HK-2 (cell line): Measurements from ENCODE around the gene ARFGEF2.
A peak's percentile ranks its signal among the peaks of the same experiment; 100 is the strongest.

Source experiments
- DNase-seq: peaks from one replicate; pipeline ENCODE4 v3.0.0-alpha.2; 2018; ENCODE audit not compliant: unreplicated experiment

The ARFGEF2 gene

DNA sequence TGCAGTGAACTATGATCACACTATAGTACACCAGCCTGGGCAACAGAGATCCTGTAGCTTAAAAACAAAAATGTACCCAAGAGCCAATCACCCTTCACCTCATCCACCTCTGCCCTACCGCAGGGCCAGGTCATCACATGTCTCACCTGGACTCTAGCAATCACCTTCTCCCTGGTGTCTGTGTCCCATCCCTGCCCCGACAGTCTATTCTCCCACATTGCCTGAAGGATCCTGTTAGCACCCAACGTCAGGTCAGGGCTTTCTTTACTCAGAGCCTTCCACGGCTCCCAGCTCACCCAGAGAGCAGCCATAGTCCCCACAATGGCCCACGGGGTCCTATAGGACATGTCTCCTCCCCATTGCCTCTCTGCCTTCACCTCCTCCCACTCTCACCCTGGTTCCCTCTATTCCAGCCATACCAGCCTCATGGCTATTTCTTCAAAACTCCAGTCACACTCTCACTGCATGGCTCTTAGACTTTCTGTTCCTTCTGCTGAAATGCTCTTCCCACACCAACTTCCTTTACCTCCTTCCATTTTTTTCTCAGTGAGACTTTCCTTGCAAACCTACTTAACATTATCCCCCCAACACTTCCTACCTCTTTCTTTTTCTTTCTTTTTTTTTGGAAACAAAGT, 22.5 kb upstream of the ARFGEF2 start:
- DNase-seq, result no peak

DNA sequence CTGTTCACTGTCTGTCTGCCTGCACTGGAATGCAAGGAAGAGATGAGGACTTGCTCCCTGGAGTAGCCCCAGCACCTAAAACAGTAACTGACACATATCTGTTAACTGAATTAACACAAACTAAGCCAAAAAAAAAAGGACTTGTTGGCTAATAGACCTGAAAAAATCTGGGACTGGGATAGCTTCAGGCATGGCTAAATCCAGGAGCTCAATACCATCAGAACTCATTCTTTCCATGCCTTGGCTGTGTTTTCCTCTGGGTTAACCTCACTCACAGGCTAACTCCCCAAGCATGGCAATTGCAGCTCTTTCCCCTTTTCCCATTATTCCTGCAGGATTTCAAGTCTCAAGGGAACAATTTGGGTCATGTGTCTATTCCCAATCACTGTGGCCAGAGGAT, 21.6 kb upstream of the ARFGEF2 start:
- no peak for DNase-seq

DNA sequence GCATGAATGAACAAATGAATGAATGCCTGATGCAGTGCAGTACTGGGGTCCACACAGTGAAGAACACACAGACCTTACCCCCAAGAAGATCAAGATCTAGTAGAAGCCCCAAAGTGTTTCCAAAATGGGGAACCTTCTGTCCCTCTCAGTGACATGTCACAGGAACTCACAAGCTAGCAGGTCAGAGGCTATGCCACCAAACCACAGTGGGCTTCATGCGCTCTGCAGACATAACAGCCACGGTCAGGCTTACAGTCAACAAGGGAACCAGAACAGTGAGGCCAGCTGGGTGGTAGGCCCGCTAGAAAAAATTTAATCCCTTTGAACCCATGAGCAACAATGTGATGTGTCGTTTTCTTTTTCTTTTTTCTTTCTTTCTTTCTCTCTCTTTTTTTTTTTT, 20.2 kb upstream of the ARFGEF2 start:
- DNase-seq, result no peak

DNA sequence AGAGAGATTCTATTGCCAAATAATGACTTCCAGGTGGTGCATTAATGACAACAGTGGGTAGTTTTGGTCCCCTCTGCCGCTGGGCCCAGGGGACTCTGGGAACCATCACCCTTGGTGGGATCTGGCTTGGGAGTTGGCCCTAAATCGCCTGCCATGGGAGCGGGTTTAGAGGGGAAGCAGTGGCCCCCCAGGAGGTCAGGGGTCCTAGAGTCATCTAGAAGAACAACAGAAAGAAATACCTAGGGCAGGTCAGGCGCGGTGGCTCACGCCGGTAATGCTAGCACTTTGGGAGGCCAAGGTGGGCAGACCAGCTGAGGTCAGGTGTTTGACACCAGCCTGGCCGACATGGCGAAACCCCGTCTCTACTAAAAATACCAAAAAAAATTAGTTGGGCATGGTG, 17.8 kb upstream of the ARFGEF2 start:
- DNase-seq, result no peak

DNA sequence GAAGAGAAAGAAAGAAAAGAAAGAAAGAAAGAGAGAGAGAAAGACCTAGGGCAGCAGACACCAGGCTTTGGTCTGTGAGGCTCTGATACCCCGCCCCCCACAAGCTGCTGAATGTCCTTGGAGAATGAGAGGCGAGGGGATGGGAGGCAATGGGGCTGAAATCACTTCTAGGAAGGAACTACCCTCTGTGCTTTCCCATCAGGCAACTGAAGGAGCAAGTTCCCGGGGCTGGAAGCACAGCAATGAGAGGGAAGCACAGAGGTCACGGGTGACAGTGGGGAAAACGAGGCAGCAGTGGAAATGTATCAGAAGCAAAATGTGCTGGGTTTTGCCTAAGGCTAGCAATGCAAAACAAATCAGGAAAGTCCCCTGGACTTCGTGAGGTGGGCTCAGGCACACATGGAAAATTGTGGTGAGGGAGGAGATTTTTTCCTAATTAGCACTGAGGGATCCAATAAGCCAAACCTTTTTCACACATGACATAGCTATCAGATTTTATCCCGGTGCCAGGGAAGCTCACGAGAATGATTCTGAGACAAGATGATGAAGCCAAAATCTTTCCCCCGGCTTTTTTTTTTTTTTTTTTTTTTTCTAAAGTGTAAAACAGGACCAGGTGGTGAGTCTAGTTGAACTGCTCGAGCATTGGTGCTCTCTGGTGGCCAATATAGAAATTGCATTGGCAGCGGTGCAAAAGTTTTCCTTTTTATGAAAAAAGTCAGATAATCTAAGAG, 16.8 kb upstream of the ARFGEF2 start:
- peak; percentile 42 for DNase-seq

DNA sequence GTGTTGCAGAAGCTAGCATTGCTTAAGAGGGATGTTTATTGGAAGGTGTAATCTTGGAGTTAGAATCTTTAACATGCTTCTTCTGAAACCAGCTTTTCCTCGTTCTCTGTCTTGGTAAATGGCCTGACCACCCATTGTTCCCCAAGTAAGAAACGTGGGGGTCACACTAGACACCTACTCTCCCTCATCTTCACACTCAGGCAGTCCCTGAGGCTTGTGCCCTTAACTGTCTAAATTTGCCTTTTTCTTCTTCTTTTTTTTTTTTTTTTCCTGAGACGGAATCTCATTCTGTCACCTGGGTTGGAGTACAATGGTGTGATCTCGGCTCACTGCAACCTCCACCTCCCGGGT, 16.2 kb upstream of the ARFGEF2 start:
- DNase-seq, result no peak

DNA sequence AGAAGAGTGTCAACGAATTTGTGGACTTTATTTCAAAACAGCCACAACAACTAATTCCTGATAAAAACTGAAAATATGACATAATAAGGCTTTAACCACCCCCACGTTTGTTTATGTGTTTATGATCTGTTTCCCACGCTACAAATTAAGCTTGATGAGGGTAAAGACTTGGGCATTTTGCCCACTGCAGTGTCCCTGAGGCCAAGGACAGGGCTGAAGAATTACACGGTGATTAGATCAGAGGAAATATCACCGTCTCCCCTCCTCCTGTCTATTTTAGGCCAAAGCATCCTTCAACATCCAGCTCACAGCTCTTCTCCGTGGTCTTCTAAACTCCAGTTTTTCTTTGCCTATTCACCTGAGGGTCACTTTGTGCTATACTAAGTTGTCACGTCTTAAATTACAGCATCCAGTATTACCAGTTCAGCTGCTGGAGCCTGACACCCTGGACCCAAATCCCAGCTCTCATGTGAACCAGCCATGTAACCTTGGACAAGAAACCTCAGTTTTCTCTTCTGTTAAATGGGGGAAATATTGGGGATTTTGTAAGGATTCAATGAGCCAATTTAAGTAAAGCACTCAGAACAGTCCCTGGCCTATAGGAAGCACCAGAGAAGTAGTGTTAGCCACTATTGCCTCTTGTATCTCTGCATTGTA, 15.2 kb upstream of the ARFGEF2 start:
- no peak for DNase-seq

DNA sequence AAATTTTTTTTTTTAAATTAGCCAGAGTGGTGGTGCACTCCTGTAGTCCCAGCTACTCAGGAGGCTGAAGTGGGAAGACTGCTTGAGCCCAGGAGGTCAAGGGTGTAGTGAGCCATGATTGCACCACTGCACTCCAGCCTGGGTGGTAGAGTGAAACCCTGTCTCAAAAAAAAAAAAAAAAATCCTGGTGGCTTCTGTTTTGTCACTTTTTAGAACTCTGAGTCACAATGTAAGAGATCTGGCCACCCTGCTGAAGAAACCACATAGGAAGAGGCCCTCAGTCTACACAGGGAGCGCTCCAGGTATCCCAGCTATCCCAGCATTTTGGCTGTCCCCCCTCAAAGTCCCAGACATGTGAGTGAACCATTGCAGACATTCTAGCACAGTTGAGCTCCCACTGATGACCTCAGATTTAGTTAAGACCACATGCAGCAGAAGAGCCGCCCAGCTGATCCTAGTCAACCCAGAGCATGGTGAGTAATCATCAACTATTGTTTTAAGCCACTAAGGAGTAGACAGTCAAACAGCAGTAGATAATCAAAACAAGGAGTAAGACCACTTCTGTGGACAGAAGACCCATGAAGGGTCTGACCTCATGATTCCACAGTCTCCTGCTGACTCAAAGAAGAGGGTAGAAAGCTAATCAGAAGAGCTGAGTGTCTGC, 12.7 kb upstream of the ARFGEF2 start:
- no peak for DNase-seq

DNA sequence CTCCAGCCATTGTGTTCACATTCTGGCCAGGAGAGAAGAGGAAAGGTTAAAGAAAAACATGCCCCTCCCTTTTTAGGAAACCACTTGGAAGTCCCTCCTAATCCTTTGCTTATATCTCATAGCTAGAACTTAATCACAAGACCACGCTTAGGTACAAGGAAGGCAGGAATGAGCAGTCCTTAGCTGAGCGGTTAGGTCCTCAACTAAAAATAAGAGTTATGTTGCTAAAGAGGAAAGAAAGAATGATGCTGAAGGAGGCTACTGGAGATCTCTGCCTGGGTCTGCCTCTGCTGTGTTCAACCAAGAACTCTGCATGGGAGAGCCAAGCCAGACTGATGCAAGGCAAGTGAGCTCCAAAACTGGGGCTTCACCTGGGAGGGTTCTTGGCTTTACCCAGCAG, 11.6 kb upstream of the ARFGEF2 start:
- DNase-seq, result no peak

DNA sequence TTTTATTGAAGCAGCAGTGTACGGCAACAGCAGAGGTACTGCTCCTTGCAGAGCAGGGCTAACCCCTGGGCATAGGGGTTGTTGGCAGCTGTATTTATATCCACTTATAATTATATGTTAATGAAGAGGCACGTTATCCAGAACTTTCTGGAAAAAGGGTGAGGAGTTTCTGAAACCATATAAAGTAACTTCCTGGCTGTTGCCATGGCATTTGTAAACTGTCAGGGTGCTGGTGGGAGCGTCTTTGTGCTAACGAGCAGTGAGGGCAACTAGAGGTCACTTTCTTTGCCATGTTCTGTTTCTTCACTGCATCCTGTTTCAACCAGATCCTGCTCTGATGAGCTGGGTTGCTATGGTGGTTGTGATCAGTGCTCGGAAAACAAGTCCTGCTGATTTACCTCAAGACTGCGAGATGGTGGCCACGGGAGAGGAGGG, 11.1 kb upstream of the ARFGEF2 start:
- DNase-seq, result no peak

DNA sequence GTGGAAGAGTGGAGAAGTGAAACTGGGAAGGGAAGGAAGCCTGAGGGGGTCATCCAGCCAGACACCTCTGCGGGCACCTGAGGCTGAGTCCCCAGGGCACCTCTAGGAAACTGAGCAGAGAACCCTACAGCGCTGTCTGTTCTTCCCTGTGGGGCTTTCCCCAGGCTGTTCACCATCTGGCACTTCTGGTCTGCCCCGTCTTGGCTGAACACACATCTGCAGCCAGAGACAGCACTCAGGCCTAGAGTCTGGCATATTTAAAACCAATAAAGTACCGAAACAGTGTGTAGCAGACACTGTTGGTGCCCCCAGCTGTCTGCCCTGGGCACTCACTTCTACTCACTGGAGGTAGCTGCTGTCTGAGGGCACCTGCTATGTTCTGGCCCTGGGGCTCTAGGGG, 9.4 kb upstream of the ARFGEF2 start:
- DNase-seq, result no peak

DNA sequence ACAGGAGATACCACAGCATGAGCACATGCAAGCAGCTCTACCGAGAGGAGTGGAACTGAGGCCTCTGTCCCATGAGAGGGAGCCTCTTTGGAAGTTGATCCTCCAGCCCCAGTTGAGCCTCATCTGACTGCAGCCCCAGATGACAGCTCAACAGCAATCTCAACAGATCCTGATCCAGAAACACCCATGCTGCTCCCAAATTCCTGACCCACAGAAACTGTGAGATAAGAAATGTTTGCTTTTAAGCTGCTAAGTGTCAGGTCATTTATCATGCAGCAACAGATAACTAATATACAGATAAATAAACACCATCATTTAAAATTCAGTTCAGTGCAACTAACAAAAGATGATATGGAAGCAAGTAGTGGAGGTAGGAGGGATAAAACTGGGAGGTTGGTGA, 4.8 kb upstream of the ARFGEF2 start:
- DNase-seq, result no peak

DNA sequence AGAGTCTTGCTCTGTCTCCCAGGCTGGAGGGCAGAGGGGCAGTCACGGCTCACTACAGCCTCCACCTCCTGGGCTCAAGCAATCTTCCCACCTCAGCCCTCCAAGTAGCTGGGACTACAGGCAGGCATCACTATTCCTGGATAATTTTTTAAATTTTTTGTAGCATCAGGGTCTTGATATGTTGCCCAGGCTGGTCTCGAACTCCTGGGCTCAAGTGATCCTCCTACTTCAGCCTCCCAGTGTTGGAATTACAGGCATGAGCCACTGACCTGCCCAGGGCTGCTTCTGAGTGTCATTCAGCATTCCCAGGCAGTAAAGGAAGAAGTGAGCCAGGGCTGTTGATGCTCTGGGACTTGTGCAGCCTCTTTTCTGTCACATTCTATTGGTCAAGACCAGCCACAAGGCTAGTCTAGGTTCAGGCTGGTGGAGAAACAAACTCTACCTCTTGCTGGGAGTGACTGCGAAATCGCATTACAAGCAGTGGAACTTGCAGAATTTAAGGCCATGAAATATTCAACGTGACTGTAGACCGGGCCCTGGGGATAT, 2.1 kb upstream of the ARFGEF2 start:
- DNase-seq, result no peak

DNA sequence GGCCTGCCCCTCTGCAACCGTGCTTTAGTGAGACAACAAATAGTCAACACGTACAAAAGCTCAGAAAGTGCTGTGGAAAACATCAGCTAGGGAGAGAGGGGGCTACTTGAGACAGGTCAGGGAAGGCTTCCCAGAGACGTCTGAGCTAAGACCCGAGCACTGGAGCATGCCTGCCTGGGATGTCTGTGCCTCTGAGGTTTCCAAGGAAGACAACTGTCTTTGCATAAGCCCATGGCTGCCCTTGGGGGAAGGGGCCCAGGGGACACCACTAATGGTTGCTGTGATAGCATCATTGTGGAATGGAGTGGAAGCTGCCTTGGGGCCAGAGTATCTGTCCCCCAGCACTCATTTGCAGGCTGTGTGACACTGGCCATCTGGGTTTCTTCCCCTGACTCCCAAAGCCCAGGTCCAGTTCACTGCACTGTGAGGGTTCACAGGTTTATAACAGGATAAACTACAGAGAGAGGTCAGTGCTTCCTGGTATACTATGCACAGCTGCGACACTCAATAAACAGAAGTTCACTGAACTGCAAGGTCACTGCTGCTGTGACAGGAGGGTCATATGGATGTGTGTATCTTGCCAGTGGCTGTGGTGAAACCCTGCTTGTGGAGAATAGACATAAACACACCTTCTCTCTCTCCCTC, 1.5 kb upstream of the ARFGEF2 start:
- DNase-seq, result no peak

DNA sequence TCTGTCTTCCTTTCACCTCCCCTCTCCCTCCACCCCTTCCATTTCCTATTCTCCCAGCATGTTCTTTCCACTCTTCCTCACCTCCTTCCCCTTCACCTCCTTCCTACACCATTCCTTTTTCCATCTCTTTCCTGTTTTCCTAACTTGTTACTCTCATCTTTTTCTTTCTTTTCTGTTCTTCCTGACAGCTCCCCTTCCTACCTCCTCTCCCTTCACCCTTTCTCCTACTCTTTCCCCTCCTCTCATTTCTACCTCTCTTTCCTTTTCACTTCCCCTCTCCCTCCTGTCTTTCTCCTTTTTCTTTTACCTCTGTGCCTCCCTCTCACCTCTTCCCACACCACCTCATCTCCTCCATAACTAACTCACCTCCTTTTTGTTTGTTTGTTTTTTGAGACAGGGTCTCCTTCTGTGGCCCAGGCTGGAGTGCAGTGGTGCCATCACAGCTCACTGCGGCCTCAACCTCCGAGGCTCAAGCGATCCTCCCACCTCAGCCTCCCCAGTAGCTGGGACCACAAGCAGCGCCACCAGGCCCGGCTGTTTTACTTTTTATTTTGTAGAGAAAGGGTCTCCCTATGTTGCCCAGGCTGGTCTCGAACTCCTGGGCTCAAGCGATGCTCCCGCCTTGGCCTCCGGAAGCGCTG, 864 bp upstream of the ARFGEF2 start:
- no peak for DNase-seq

DNA sequence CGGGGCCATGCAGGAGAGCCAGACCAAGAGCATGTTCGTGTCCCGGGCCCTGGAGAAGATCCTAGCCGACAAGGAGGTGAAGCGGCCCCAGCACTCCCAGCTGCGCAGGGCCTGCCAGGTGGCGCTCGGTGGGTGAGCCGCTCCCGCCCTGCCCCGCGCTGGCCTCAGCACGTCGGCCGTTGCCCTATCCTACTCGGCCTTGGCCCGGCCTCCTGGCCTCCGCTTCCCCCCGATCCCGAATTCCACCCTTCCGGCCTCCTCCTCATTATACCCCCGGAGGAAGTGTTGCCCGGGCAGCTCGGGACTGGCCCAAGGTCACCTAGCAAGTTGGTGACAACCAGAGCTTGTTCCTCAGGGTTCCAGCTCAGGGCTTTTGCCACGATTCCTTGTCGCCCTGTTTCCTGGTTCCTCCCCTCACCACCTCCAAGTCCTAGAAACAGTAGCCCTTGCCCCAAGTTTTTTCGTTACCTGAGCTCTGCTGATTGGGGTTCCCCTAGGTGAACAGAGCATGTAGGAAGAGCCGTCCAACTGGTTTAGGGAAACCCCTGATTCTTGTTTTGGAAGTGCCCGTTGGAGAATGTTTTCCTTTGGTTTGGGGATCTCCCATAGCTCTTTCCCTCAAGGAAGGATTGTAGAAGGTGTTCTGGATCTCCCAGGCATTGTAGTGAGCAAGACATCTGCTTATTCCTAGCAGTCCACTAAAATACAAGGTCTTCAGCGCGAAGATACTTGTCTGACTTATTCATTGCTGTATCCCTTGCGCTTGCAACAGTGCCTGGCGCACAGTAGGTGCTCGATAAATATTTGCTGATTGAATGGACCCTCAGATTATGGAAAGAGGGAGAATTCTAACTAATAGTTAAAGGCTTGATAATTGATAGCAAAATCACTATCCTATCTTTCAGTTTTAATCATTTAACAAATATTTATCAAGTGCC, 641 bp downstream of the ARFGEF2 start:
- DNase-seq, result peak; percentile 88

DNA sequence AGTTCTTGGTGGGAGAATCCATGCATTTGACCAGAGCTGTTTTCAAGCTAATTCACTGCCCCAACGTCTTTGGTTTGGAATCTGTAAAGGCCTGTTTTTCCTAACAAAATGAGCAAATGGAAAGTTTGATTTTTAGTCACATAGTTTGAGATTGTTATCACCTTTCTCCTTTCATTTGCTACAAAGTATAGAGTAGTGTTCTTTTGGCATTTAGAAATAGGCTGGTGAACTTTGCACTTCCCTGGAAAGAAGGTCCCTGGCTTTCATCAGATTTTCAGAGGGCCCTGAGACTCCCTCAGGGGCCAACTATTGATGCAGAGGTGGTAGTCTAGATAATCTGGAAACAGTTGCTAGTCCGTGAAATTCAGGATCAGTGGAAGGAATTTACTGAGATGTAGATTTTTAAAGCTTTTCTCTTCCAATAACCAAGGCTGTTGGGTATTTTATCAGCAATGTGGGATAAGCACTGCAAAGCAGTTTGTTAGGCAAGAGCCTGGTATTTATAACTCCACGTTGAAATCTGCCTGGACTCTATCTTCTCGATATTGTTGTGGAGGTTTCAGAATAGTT, 1.7 kb downstream of the ARFGEF2 start:
- DNase-seq, result no peak

DNA sequence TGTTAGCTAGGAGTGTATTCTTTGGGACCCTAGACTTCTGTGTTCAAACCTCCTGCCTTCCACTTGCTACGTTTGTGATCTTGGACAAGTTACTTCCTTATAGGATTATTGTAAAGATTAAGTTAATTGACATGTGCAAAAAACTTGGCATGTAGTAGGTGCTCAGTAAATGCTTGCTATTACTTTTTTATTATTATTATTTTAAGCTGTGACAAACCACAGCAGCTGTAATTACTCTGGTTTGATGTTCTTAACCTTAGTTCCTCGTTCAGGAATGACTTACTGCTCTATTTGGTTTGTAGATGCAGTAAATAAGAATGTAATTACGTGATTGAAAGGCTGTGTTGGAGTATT, 3.2 kb downstream of the ARFGEF2 start:
- no peak for DNase-seq

DNA sequence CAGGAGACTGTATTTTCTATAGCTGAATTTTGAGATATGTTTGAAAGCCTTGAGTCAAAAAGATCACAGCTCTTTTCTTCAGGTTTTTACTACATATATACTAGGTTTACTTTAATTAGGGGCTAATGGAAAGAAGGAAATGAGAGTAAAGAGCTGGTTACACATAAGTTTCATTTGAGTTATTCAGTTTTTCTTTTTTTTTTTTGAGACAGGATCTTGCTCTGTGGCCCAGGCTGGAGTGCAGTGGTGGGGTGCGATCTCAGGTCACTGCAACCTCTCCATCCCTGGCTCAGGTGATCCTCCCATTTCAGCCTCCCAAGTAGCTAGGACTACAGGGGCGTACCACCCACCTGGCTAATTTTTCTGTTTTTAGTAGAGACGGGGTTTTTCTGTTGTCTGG, 4.8 kb downstream of the ARFGEF2 start:
- no peak for DNase-seq

DNA sequence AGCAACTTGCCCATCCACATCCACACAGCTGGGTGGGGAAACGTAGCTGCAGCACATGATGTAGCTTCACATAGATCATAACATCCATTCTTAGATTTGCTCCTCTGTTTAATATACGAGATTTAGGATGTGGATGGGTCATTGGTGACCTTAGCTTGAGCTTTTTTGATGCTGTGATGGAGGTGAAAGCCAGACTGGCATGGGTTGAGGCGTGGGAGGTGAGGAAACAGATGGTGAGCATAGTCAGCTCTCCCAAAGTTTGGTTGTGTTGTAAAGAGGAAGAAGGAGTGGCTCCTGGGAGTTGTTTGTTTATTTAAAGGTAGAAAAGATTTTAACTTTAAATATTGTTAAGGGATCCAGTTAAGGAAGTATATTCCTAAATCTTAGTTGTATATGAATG, 5.3 kb downstream of the ARFGEF2 start:
- DNase-seq, result no peak
